Activated T-helper 1 cell treated with anti-CD3 and anti-CD28 coated beads, Interleukin-12 subunit alpha, Interleukin-12 subunit beta, Interleukin-2, Interleukin-4 antibody, amounts not matched to agents 30 ng/mL and 10 ng/mL and 1 ng/mL, durations not matched to agents 14 hours and 24 hours and 36 hours (primary cell): Measurements from ENCODE around the gene ARNT2. TPM values are rescaled to one million over a fixed set of nuclear protein-coding genes. Genes with fewer than 3 reads are reported as not detected.

Experiments used
- DNase-seq: peaks from one replicate; pipeline ENCODE4 v3.0.0; 2021; ENCODE audit warnings: low spot score
- H3K27ac Mint-ChIP-seq: one replicate; pipeline ENCODE4 v1.8.0; 2021; ENCODE audit warnings: mild to moderate bottlenecking, mixed read lengths
- H3K27me3 Mint-ChIP-seq: one replicate; pipeline ENCODE4 v1.8.0; 2022; ENCODE audit warnings: mild to moderate bottlenecking, moderate library complexity, mixed read lengths; ENCODE audit not compliant: insufficient read depth
- H3K36me3 Mint-ChIP-seq: one replicate; pipeline ENCODE4 v1.8.0; 2021; ENCODE audit warnings: low read depth, mixed read lengths
- H3K4me1 Mint-ChIP-seq: one replicate; pipeline ENCODE4 v1.8.0; 2021; ENCODE audit warnings: low read depth, mixed read lengths
- H3K4me3 Mint-ChIP-seq: one replicate; pipeline ENCODE4 v1.8.0; 2021; ENCODE audit warnings: mild to moderate bottlenecking, moderate library complexity, mixed read lengths
- H3K9me3 Mint-ChIP-seq: one replicate; pipeline ENCODE4 v1.8.0; 2021; ENCODE audit warnings: mixed read lengths
- intact Hi-C: fragments of 100-400 bp; cut with micrococcal nuclease; formaldehyde crosslinking; loops from one replicate; pipeline ENCODE4 v1.15.1; 2024
- total RNA-seq: library from RNA; stranded (reverse); gene quantifications from 2 replicates; pipeline ENCODE4 v1.2.3, GENCODE V29; 2022

ARNT2 gene
- total RNA-seq: 0.05 and 0.36 TPM in 2 replicates

DNA sequence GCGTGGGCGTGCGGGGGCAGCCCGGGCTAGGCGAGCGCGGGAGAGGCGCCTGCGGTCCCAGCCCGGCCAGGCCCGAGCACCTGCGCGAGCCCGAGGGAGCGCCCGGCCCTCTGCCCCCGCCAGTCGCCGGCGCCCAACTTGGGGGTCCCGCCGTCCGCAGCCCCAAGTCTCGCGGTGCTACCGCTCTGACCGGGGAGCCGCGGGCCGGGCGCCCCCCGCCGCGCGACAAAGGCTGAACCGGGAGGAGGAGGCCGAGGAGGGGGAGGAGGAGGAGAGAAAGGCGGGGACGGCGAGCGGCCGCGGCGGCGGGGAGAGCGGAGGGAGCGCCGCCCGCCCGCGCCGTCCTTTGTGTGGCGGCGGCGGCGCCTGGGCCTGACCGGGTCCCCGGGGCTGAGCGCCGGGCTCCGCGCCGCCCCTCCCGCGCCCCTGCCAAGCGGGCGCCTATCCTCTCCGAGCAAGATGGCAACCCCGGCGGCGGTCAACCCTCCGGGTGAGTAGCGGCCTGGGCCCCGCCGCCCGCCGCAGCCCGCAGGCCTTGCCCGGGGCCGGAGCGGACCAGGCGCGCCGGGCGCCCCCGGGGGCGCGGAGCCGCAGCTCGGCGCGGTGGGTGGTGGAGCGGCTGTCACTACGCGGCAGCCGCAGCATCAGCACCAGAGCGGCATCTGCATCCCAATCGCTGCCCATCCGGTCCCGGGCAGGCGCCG is at the start of gene ARNT2:
Gene ARNT2 (plus strand): TSS at position 326 of the 704 bp plus-strand sequence. CDS start 134 bp downstream, at position 460.
- Mint-ChIP-seq H3K27me3 (peaks cover 70% of the 10 kb centered on the region), H3K4me1 (no peaks in the 10 kb centered on the region), H3K4me3 (peak within 1 kb of the TSS; percentile 43), H3K27ac (no peak within 1 kb of the TSS), H3K36me3 (peaks cover 1% of the 10 kb centered on the region), H3K9me3 (no peaks in the 10 kb centered on the region)
- no peak for DNase-seq
- intact Hi-C loops: no loop called here

DNA sequence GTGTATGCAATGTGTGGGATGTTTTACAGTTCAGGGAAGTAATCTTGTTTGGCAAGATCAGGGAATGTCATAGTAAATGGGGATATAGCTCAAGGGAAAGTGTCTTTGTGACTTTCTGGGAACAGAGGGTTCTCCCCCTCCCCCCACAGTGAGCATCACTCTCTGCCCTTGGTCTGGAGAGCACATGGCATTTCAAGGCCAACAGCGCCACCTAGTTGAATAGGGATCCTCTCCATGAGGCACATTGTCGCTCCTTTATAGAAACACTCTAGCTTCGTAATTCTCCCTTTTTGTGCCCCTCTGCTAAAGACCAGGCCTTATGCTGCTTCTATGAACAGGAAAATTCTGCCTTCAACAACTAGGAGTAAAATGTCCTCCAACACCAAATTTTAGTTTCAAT is 37.1 kb upstream of the ARNT2 start:
- no peak overlapping the region for H3K4me3 Mint-ChIP-seq
- H3K9me3 Mint-ChIP-seq: peaks cover 27% of the 10 kb centered on the region
- intact Hi-C loops: no loop called here
- no peaks in the 10 kb centered on the region for H3K4me1 Mint-ChIP-seq
- H3K36me3 Mint-ChIP-seq: no peaks in the 10 kb centered on the region
- H3K27ac Mint-ChIP-seq: no peak overlapping the region
- H3K27me3 Mint-ChIP-seq: no peaks in the 10 kb centered on the region
- DNase-seq: no peak

DNA sequence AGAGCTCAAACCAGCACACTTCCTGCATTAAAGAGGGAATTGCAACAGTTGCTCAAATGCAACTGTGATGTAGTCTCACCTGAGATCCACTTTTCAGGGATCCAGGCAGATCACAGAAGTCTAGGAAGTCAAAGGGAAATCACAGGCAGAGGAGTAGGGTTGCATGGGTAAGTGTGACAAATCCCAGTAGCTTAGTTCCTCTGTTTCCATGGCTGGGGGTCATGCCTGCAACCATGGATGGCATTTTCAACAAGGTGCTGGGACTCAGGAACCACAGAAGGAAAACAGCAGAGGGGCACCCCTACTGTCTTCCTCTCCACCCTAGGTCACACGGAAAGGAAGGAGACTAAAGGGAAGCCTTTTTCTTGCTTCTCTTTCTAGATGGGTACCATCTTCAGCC is 36.5 kb upstream of the ARNT2 start:
- H3K9me3 Mint-ChIP-seq: peaks cover 27% of the 10 kb centered on the region
- no peak overlapping the region for H3K27ac Mint-ChIP-seq
- no peak for DNase-seq
- H3K27me3 Mint-ChIP-seq: no peaks in the 10 kb centered on the region
- intact Hi-C loops: no loop called here
- no peaks in the 10 kb centered on the region for H3K36me3 Mint-ChIP-seq
- no peak overlapping the region for H3K4me3 Mint-ChIP-seq
- no peaks in the 10 kb centered on the region for H3K4me1 Mint-ChIP-seq

DNA sequence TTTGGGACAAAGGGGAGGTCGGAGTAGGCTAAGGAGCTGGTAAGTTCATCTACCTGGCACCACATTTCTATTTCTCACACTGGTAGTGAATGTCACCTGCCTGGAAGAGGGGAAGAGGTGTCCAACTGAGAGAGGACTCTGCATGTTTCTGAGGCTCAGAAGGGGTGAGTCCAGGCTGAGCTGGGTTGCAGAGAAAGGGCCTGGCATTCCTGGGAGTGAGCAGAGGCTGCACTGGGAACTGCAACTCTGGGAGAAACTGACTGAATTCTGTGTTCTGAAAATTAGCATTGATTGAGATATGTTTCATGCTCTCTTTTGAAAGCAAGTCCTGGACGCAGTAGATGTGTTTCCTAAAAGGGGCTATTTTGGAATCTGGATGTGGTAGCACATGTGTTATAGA is 32.3 kb upstream of the ARNT2 start:
- H3K27ac Mint-ChIP-seq: no peak overlapping the region
- H3K36me3 Mint-ChIP-seq: no peaks in the 10 kb centered on the region
- no peak overlapping the region for H3K4me3 Mint-ChIP-seq
- H3K4me1 Mint-ChIP-seq: no peaks in the 10 kb centered on the region
- H3K27me3 Mint-ChIP-seq: no peaks in the 10 kb centered on the region
- DNase-seq: no peak
- H3K9me3 Mint-ChIP-seq: peaks cover 23% of the 10 kb centered on the region
- intact Hi-C loops: no loop called here

DNA sequence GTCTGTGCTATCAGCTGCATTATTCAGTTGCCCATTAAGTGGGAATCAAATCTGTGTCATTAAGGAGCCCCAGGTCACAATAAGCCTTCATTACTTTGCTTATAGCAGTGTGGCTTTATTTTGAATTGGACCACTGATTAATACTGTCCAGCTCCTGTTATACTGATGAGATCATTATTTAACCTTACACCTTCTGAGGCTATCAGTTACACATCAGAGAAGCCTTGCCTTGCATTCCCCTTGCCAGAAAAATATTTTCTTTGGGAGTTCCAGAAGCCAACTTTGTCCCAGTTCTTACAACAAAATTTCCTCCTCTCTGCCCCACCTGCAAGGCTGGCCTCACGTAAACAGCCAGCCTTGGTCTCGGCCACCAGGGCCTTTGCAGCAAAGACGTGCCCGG is 29.7 kb upstream of the ARNT2 start:
- DNase-seq: no peak
- no peaks in the 10 kb centered on the region for H3K36me3 Mint-ChIP-seq
- no peak overlapping the region for H3K4me3 Mint-ChIP-seq
- no peak overlapping the region for H3K27ac Mint-ChIP-seq
- H3K9me3 Mint-ChIP-seq: peaks cover 2% of the 10 kb centered on the region
- intact Hi-C loops: no loop called here
- H3K27me3 Mint-ChIP-seq: no peaks in the 10 kb centered on the region
- H3K4me1 Mint-ChIP-seq: no peaks in the 10 kb centered on the region

DNA sequence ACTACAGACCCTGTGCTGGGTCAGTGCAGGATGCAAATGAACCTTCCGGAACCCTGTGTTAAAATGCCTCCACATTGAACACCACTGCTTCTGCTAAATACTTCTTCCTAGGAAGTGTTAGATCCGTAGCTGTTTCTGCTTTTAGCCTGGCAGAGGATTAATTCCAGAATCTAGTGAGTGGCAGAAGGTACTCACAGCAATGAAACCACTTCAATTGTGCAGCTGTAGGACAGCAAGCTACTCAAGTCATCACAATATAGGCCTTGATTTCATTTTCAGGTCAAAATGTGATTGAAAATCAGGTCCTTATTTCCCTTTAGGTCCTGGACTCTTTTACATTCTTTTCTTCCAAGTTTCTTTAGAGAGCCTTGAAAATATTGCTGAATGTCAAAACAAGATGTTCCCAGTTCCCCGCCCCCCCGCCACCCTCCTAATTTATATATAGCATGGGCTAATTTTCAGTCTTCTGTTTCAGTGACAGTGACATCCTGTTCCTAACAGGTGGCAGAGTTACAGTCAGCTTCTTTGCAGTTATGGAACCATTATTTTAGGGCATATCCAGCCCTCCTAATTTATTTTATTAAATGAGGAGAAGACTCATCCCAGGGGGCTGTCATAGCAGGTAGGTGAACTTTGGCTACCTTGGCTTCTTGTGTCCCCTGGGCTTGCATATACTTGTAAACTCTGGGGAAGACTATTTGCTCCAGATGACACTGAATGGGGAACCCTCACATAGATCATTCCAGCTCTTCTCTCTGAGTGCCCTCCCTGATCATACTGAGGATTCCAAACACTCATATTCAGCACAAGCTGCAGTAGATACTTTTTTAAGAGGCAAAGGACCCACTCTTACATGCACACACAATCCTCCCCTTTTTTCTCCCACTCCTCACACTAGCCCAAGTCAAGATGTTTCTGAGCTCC is 28.0 kb upstream of the ARNT2 start:
- DNase-seq: no peak
- H3K9me3 Mint-ChIP-seq: no peaks in the 10 kb centered on the region
- H3K27me3 Mint-ChIP-seq: no peaks in the 10 kb centered on the region
- H3K4me3 Mint-ChIP-seq: no peak overlapping the region
- intact Hi-C loops: no loop called here
- H3K36me3 Mint-ChIP-seq: no peaks in the 10 kb centered on the region
- H3K27ac Mint-ChIP-seq: no peak overlapping the region
- H3K4me1 Mint-ChIP-seq: no peaks in the 10 kb centered on the region

DNA sequence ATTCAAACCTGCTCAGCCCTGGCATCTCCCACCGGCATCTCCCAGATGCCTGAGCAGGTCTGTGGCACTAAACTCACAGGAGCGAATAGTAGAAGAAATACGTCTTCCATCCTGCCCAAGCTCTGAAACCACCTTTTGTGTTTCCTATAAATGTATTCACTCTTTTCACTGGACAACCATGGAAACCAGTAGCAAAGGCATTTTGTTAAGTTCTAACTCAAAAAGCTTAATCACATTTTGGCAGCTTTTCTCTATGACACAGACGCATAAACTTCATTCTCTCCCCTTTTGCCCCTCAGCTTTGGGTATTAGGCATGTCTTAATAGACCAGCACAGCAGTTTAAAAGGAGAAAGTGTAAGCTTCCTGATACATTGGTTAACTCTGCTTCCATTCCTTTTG is 24.5 kb upstream of the ARNT2 start:
- H3K4me1 Mint-ChIP-seq: no peaks in the 10 kb centered on the region
- no peak overlapping the region for H3K27ac Mint-ChIP-seq
- H3K27me3 Mint-ChIP-seq: no peaks in the 10 kb centered on the region
- DNase-seq: no peak
- no peaks in the 10 kb centered on the region for H3K9me3 Mint-ChIP-seq
- no peak overlapping the region for H3K4me3 Mint-ChIP-seq
- intact Hi-C loops: no loop called here
- no peaks in the 10 kb centered on the region for H3K36me3 Mint-ChIP-seq

DNA sequence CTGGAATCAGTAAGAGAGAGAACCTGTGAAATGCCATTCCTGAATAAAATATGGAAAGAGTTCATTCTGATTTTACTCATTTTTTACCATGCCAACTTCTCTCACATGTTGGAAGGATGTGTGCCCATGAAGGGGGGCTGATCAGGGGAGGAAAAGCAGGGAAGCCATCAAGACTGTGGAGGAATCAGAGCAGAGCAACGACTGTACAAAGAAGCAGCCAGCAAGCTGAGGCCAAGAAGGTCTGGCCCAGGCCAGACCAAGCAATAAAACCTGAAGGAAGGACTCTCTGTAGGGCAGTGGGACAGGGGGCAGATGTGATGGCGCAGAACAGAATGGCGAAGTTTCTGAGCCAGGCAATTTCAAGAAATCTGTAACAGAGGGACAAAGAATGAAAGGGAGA is 24.0 kb upstream of the ARNT2 start:
- Mint-ChIP-seq H3K27ac (no peak overlapping the region), H3K4me1 (no peaks in the 10 kb centered on the region), H3K9me3 (no peaks in the 10 kb centered on the region)

DNA sequence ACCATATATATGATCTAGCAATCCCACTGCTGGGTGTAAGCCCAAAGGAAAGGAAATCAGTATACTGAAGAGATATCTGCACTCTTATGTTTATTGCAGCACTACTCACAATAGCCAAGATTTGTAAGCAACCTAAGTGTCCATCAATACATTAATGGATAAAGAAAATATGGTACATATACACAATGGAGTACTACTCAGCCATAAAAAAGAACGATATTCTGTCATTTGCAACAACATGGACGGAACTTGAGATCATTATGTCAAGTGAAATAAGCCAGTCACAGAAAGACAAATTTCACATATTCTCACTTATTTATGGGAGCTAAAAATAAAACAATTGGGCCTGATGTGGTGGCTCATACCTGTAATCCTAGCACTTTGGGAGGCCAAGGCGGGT is 21.9 kb upstream of the ARNT2 start:
- H3K9me3 Mint-ChIP-seq: no peaks in the 10 kb centered on the region
- DNase-seq: no peak
- intact Hi-C loops: no loop called here
- no peaks in the 10 kb centered on the region for H3K36me3 Mint-ChIP-seq
- H3K4me1 Mint-ChIP-seq: no peaks in the 10 kb centered on the region
- no peak overlapping the region for H3K27ac Mint-ChIP-seq
- no peaks in the 10 kb centered on the region for H3K27me3 Mint-ChIP-seq
- no peak overlapping the region for H3K4me3 Mint-ChIP-seq

More for the DNA sequence above, 24.0 kb upstream of the ARNT2 start:
- intact Hi-C loops: no loop called here
- Mint-ChIP-seq H3K4me3 (no peak overlapping the region), H3K27me3 (no peaks in the 10 kb centered on the region), H3K36me3 (no peaks in the 10 kb centered on the region)
- no peak for DNase-seq

DNA sequence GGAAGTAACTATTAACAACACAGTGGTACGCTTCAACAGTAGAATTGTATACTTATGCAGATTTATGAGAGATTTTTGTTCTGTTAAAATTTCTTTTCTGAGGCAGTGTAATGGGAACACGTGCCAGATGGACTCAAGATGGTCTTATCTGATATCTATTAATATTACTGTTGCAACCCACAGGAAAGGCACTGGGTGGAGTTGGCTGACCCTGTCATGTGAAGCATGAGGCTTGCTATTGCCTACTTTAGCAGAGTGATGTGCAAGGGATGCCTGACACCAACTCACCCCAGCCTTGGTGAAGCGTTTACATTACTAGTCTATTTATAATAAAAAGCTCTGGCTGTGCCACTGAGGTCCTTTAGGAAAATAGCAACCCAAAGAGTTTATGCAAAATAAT is 19.8 kb upstream of the ARNT2 start:
- H3K27me3 Mint-ChIP-seq: no peaks in the 10 kb centered on the region
- no peaks in the 10 kb centered on the region for H3K4me1 Mint-ChIP-seq

DNA sequence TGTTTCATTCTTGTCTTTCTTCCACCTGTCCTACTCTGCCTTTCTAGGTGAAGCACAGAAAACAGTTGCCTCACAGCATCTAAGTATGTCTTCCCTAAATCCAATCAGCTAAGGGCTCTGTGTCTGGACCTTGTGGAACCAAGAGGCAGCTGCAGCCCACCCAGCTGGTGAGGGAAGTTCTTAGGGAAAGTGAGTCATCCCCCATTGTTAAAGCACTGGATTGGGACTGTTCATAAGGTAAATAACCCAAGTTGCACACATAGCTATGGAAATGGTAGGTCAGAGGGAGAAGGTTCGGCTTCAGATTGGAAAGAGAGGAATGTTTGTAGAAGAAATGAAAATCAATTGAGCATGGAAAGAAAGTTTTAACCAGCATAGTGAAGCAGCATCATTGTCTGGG is 18.0 kb upstream of the ARNT2 start:
- H3K27me3 Mint-ChIP-seq: no peaks in the 10 kb centered on the region
- intact Hi-C loops: no loop called here
- DNase-seq: no peak
- no peaks in the 10 kb centered on the region for H3K9me3 Mint-ChIP-seq
- no peaks in the 10 kb centered on the region for H3K4me1 Mint-ChIP-seq
- H3K4me3 Mint-ChIP-seq: no peak overlapping the region
- no peaks in the 10 kb centered on the region for H3K36me3 Mint-ChIP-seq
- no peak overlapping the region for H3K27ac Mint-ChIP-seq

More for the DNA sequence above, 19.8 kb upstream of the ARNT2 start:
- DNase-seq: no peak
- H3K27ac Mint-ChIP-seq: no peak overlapping the region
- H3K36me3 Mint-ChIP-seq: no peaks in the 10 kb centered on the region
- intact Hi-C loops: no loop called here
- no peaks in the 10 kb centered on the region for H3K9me3 Mint-ChIP-seq
- H3K4me3 Mint-ChIP-seq: no peak overlapping the region

DNA sequence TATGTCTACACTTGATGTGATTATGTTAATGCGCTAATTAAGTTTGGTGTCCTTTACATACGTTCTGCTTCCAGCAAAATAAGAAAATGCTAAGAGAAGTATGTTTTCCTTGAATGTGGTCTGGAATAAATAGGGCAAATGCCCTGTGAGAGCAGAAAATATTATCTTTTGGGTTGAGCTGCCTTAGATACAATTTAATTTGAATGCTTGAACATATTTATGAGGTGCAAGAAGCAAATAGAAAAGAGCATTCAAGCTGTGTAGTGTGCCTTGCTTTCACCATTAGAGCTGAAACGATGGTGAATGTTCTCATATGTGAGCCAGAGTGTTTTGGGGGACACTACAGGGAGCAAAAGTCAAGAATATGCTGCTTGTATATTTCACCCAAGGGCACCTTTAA is 15.9 kb upstream of the ARNT2 start:
- intact Hi-C loops: no loop called here
- peaks cover 2% of the 10 kb centered on the region for H3K27me3 Mint-ChIP-seq
- H3K36me3 Mint-ChIP-seq: no peaks in the 10 kb centered on the region
- H3K27ac Mint-ChIP-seq: no peak overlapping the region
- H3K9me3 Mint-ChIP-seq: no peaks in the 10 kb centered on the region
- H3K4me3 Mint-ChIP-seq: no peak overlapping the region
- H3K4me1 Mint-ChIP-seq: no peaks in the 10 kb centered on the region
- DNase-seq: no peak

DNA sequence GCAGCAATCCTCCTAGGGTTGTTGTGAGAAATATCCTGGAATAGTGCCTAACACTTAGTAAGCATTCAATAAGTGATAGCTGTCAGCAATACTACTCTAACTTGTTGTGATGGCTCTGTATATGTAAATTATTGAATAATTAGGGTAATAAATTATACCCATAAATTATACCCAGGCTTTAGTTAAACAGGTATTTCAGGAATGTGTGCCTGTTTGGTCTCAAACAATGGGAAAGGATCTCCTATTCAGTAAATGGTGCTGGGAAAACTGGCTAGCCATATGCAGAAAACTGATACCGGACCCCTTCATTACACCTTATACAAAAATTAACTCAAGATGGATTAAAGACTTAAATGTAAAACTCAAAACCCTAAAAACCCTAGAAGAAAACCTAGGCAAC is 14.8 kb upstream of the ARNT2 start:
- Mint-ChIP-seq H3K27me3 (peaks cover 3% of the 10 kb centered on the region), H3K36me3 (no peaks in the 10 kb centered on the region), H3K4me3 (no peak overlapping the region), H3K27ac (no peak overlapping the region), H3K4me1 (no peaks in the 10 kb centered on the region), H3K9me3 (no peaks in the 10 kb centered on the region)
- no peak for DNase-seq
- intact Hi-C loops: no loop called here
